Suprapubic skin (tissue), 4 donors: ENCODE measurements around the gene DIPK1A. TPM values are rescaled to one million over a fixed set of nuclear protein-coding genes. Genes with fewer than 3 reads are reported as not detected.
A peak's percentile ranks its signal among the peaks of the same experiment; 100 is the strongest.

ENCODE experiments used
- DNase-seq, 2 donors: peaks; one replicate each; pipeline ENCODE4 v3.0.0-alpha.2; 2019; ENCODE audit warnings: low spot score in 2 of 2
- H3K27ac ChIP-seq: fragments of 200-600 bp; sonication (generic); one replicate; pipeline ENCODE4 v1.5.1; 2019
- H3K27me3 ChIP-seq: fragments of 200-600 bp; sonication (generic); one replicate; pipeline ENCODE4 v1.5.1; 2019
- H3K36me3 ChIP-seq: fragments of 200-600 bp; sonication (generic); one replicate; pipeline ENCODE4 v1.5.1; 2019
- H3K4me1 ChIP-seq: fragments of 200-600 bp; sonication (generic); one replicate; pipeline ENCODE4 v1.5.1; 2019
- H3K4me3 ChIP-seq: fragments of 200-600 bp; sonication (generic); one replicate; pipeline ENCODE4 v1.5.1; 2019; ENCODE audit warnings: mild to moderate bottlenecking
- H3K9me3 ChIP-seq: fragments of 200-600 bp; sonication (generic); one replicate; pipeline ENCODE4 v1.5.1; 2019
- CTCF ChIP-seq, 2 donors: fragments of 200-600 bp in 1 of 2; fragments of 450-650 bp in 1 of 2; sonication (generic) in 1 of 2; IDR thresholded peaks; one replicate each; pipeline ENCODE4 v1.5.1; 2016 to 2019; ENCODE audit warnings: antibody characterized with exemption in 2 of 2, mild to moderate bottlenecking in 1 of 2, moderate library complexity in 1 of 2
- EP300 ChIP-seq: sonication (generic); formaldehyde crosslinking; IDR thresholded peaks from one replicate; pipeline ENCODE4 v1.6.1; 2017; ENCODE audit warnings: antibody characterized with exemption
- POLR2A ChIP-seq, 2 donors: fragments of 450-650 bp; IDR thresholded peaks; one replicate each; pipeline ENCODE4 v1.6.1; 2017; ENCODE audit warnings: antibody characterized with exemption in 2 of 2, mild to moderate bottlenecking in 2 of 2, moderate library complexity in 2 of 2
- POLR2AphosphoS5 ChIP-seq, 3 donors: sonication (generic); formaldehyde crosslinking; IDR thresholded peaks; one replicate each; pipeline ENCODE4 v1.6.1; 2017; ENCODE audit warnings: antibody characterized with exemption in 3 of 3
- WGBS: methylation state at CpG from one replicate; pipeline ENCODE4 v1.1.5; 2018; 5-methylcytosine and 5-hydroxymethylcytosine counted together
- total RNA-seq, 4 donors: library from RNA; depleted of rRNA; stranded (reverse); fragments of >200 nt; gene quantifications; one replicate each; pipeline ENCODE4 v1.1.0, GENCODE V29; 2016

DIPK1A gene
- total RNA-seq = 1 to 10 TPM; 3.3 to 7.8 (median 5.3) TPM

DNA sequence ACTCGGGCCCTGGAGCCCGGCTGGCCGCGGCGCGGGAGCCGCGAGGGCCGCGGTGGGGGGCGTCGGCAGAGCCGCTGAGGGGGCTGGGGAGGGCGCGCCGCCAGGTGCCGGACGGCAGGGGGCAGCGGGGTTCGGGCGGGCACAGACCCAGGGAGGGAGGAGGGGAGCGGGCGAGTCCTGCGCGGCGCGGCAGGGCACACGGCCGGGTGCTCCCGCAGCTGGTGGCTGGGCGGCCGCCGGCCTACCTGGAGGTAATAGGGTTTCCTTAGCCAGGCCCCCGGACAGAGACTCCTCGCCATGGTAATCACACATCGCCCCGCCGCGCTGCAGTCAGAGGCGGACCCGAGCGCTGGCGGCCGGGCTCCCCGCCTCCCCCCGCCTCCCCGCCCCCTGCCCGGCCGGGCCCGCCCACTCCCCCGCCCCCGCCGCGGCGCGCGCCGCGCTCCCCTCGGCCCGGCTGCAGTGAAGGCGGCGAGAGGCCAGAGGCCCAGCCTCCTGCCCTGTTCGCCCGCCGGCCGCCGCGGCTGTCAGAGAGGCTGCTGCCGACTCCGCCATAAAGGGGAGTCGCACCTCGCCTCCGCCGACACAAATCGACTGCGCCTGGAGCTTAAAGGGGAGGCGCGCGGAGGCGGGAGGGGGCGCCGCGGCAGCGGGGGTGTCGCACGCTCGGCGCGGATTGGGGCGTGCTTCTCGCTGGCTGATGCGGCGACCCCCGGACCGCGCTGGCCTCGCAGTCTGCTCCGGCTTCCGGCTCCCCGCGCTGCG lies at the start of gene DIPK1A:
Gene DIPK1A (minus strand): TSS at position 332 of the 765 bp plus-strand sequence. CDS start 33 bp downstream, at position 299.
- DNase-seq = peak; percentile 83 to 87
- TF ChIP-seq POLR2AphosphoS5 (IDR thresholded peaks at IDR 0.05) (peak in 1 of 3 donors; percentile 36), EP300 (no peak), CTCF (IDR thresholded peaks at IDR 0.05) (no peak), POLR2A (IDR thresholded peaks at IDR 0.05) (peak in 1 of 2 donors; percentile 17)
- 0% methylated on average over 13 of the region's 103 CpGs for WGBS
- Histone ChIP-seq H3K4me1 (peaks cover 19% of the 10 kb centered on the region), H3K27me3 (no peaks in the 10 kb centered on the region), H3K9me3 (no peaks in the 10 kb centered on the region), H3K36me3 (no peaks in the 10 kb centered on the region), H3K27ac (peak within 1 kb of the TSS; percentile 94), H3K4me3 (peak within 1 kb of the TSS; percentile 87)

DNA sequence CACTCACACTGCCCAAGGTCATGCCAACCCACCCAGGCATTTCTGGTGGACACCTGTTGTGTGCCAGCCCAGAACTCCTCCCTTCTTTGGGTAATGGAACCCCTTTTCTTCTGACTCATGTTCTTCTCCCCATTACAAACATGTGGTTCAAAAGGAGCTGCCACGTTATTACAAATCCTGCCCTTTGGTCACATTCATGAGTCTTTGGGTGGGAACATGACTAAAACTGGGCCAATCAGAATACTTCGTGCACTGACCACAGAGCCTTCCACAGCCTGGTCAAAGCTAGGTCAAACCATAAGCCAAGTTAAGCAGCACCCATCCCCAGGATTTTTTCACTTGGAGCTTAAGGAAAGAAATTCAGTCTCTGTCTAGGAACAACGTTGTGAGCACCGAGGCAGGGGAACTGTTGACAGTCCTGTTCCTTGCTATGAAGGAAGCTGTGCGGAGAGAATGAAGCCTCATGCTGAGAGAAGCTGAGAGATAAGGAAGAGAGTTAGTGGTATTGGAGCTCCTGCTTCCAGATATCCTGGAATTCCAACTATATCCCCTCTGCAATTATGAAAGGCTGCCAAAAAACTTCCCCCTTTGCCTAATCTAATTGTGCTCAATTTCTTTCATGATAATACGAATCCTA lies 46.8 kb upstream of the DIPK1A start:
- TF ChIP-seq EP300 = no peak
- no peak for TF ChIP-seq POLR2A (IDR thresholded peaks at IDR 0.05)
- TF ChIP-seq POLR2AphosphoS5 (IDR thresholded peaks at IDR 0.05) = no peak
- H3K4me1 ChIP-seq = no peaks in the 10 kb centered on the region
- H3K4me3 ChIP-seq = no peak overlapping the region
- 74% methylated on average over 6 of the region's 6 CpGs for WGBS
- no peaks in the 10 kb centered on the region for H3K9me3 ChIP-seq
- H3K36me3 ChIP-seq = no peaks in the 10 kb centered on the region
- DNase-seq = no peak
- no peaks in the 10 kb centered on the region for H3K27me3 ChIP-seq
- H3K27ac ChIP-seq = no peak overlapping the region

- TF ChIP-seq EP300 (no peak), POLR2A (IDR thresholded peaks at IDR 0.05) (no peak), CTCF (IDR thresholded peaks at IDR 0.05) (no peak), POLR2AphosphoS5 (IDR thresholded peaks at IDR 0.05) (no peak)
- Histone ChIP-seq H3K9me3 (no peaks in the 10 kb centered on the region), H3K36me3 (no peaks in the 10 kb centered on the region), H3K27me3 (no peaks in the 10 kb centered on the region), H3K27ac (no peak overlapping the region), H3K4me1 (peaks cover 5% of the 10 kb centered on the region), H3K4me3 (no peak overlapping the region)
- WGBS = 75% methylated on average over 1 of the region's 1 CpG
- DNase-seq = no peak
These were observed 44.0 kb upstream of the DIPK1A start for GRCh38 chr1:93005252-93005598.

DNA sequence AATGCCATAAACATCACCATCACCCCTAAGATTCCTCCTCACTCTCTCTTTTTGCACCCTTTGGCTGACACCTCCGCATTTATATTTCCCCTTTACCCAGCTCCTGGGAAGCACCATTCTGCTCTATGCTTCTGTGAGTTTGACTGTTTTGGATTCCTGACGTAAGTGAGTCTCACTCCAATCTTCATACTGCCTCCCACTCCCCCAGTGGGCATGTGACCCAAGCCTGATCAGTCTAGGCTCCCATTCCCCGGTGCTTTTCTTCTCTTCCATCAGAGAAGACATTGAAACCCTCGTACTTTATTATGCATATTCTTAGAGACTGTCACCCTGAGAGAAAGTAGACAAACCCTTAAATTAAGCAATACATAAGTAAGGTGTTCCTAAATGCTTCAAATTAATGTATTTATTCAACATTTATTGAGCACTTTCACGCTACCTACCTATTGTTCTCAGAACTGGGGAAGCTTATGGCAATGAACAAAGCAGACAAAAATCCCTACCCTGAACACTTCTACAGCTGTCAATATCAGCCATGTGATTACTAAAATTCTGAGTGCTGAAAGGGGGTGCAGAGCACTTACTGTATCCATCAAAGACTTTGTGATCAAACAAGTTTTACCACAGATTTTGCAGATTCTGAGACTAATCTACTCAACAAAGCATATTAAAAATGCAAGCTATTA lies 43.4 kb upstream of the DIPK1A start:
- Histone ChIP-seq H3K27me3 (no peaks in the 10 kb centered on the region), H3K27ac (no peak overlapping the region), H3K4me1 (peaks cover 5% of the 10 kb centered on the region), H3K4me3 (no peak overlapping the region), H3K36me3 (no peaks in the 10 kb centered on the region), H3K9me3 (no peaks in the 10 kb centered on the region)
- DNase-seq = no peak
- TF ChIP-seq EP300 (no peak), POLR2AphosphoS5 (IDR thresholded peaks at IDR 0.05) (no peak), POLR2A (IDR thresholded peaks at IDR 0.05) (no peak), CTCF (IDR thresholded peaks at IDR 0.05) (no peak)
- WGBS = 70% methylated on average over 5 of the region's 5 CpGs

- DNase-seq = no peak
- Histone ChIP-seq H3K27ac (no peak overlapping the region), H3K9me3 (no peaks in the 10 kb centered on the region), H3K36me3 (no peaks in the 10 kb centered on the region), H3K4me3 (no peak overlapping the region), H3K4me1 (peaks cover 5% of the 10 kb centered on the region), H3K27me3 (no peaks in the 10 kb centered on the region)
- 93% methylated on average over 5 of the region's 5 CpGs for WGBS
- no peak for TF ChIP-seq POLR2AphosphoS5 (IDR thresholded peaks at IDR 0.05)
- TF ChIP-seq CTCF (IDR thresholded peaks at IDR 0.05) = no peak
- no peak for TF ChIP-seq EP300
- no peak for TF ChIP-seq POLR2A (IDR thresholded peaks at IDR 0.05)
These were observed 42.7 kb upstream of the DIPK1A start for GRCh38 chr1:93003981-93004380.
